Fibroblast of mammary gland (primary cell): Measurements from ENCODE around the gene BEND3.

Source experiments
- DNase-seq: peaks from one replicate; pipeline ENCODE4 v3.0.0-alpha.2; 2010; ENCODE audit warnings: low read depth
- H3K4me3 ChIP-seq: 2 replicates; pipeline ENCODE4 v1.5.1; 2011; ENCODE audit warnings: low read depth, mild to moderate bottlenecking, low read length, moderate library complexity; ENCODE audit not compliant: control insufficient read depth
- CTCF ChIP-seq: conservative IDR thresholded peaks from 2 replicates; pipeline ENCODE4 v1.5.1; 2011; ENCODE audit warnings: low read depth, low read length, inconsistent platforms; ENCODE audit not compliant: control insufficient read depth, insufficient read depth

Gene BEND3

GRCh38 chr6:107083047-107083768 is 32.1 kb downstream of the BEND3 start:
- H3K4me3 ChIP-seq, result no peak overlapping the region
- DNase-seq, result no peak
- TF ChIP-seq CTCF, result no peak

GRCh38 chr6:107082045-107082444 is 33.3 kb downstream of the BEND3 start:
- TF ChIP-seq CTCF, result no peak
- peak; percentile 21 for DNase-seq
- no peak overlapping the region for H3K4me3 ChIP-seq

- H3K4me3 ChIP-seq, result no peak overlapping the region
- peak; percentile 16 for TF ChIP-seq CTCF
- DNase-seq, result peak; percentile 4
Observed at GRCh38 chr6:107080036-107080435, 35.3 kb downstream of the BEND3 start.

GRCh38 chr6:107079429-107079828 is 35.9 kb downstream of the BEND3 start:
- no peak overlapping the region for H3K4me3 ChIP-seq
- no peak for TF ChIP-seq CTCF
- DNase-seq, result no peak

GRCh38 chr6:107077710-107078109 is 37.6 kb downstream of the BEND3 start:
- H3K4me3 ChIP-seq, result no peak overlapping the region
- no peak for DNase-seq
- TF ChIP-seq CTCF, result no peak

GRCh38 chr6:107075951-107076381 is 39.3 kb downstream of the BEND3 start:
- no peak overlapping the region for H3K4me3 ChIP-seq
- DNase-seq, result peak; percentile 58
- TF ChIP-seq CTCF, result peak; percentile 32
